Heart right ventricle (tissue), 16 donors: ENCODE data around the gene VPS13D. TPM values are rescaled to one million over a fixed set of nuclear protein-coding genes. Genes with fewer than 3 reads are reported as not detected.

Experiments
- ATAC-seq, 8 donors: fragments of 200-7000 bp; cut with Tn5 transposase; one replicate each; pipeline ENCODE4 v1.9.1; 2020; ENCODE audit warnings: mild to moderate bottlenecking in 8 of 8, moderate library complexity in 8 of 8, moderate number of reproducible peaks in 1 of 8
- DNase-seq, 2 donors: peaks; one replicate each; pipeline ENCODE4 v3.0.0-alpha.2; 2020
- H3K27ac ChIP-seq, 10 donors: fragments of 200-600 bp; sonication (generic) in 2 of 10; one replicate each; pipeline versions ENCODE4 v1.5.0 to v1.8.0; 2020 to 2022; ENCODE audit warnings: mild to moderate bottlenecking in 3 of 10
- H3K27me3 ChIP-seq, 7 donors: fragments of 200-600 bp; one replicate each; pipeline ENCODE4 v1.8.0; 2021 to 2022; ENCODE audit warnings: mild to moderate bottlenecking in 2 of 7
- H3K36me3 ChIP-seq, 9 donors: fragments of 200-600 bp; sonication (generic) in 1 of 9; one replicate each; pipeline versions ENCODE4 v1.5.0 to v1.8.0; 2020 to 2022; ENCODE audit warnings: mild to moderate bottlenecking in 2 of 9
- H3K4me1 ChIP-seq, 9 donors: fragments of 200-600 bp; sonication (generic) in 1 of 9; one replicate each; pipeline versions ENCODE4 v1.5.0 to v1.8.0; 2020 to 2022; ENCODE audit warnings: mild to moderate bottlenecking in 4 of 9
- H3K4me3 ChIP-seq, 10 donors: fragments of 200-600 bp; sonication (generic) in 2 of 10; one replicate each; pipeline versions ENCODE4 v1.5.0 to v1.8.0; 2020 to 2022; ENCODE audit warnings: mild to moderate bottlenecking in 7 of 10, moderate library complexity in 2 of 10
- H3K9me3 ChIP-seq, 11 donors: fragments of 200-600 bp in 10 of 11; sonication (generic) in 2 of 11; one replicate each; pipeline versions ENCODE4 v1.5.0 to v1.8.0; 2013 to 2022; ENCODE audit warnings: mild to moderate bottlenecking in 2 of 11, control low read depth in 1 of 11, moderate library complexity in 1 of 11
- WGBS, 2 donors: extraction: QIAGEN DNeasy Blood & Tissue Kit; methylation state at CpG; one replicate each; pipeline ENCODE4 v1.1.7; 2013; ENCODE audit warnings: inconsistent platforms in 1 of 2; 5-methylcytosine and 5-hydroxymethylcytosine counted together
- intact Hi-C, 10 donors: fragments of 100-400 bp; cut with DNase I; formaldehyde crosslinking; loops; one replicate each; pipeline versions ENCODE4 v1.11.1 to v1.14.2; 2022
- polyA plus RNA-seq, 2 donors: library from polyadenylated mRNA; stranded (reverse); fragments of 200-250 nt; gene quantifications; one replicate each; pipeline ENCODE4 v1.2.3, GENCODE V29; 2013
- total RNA-seq, 10 donors: library from RNA; stranded (reverse); fragmentation: NEBNext Ultra II Directional in 3 of 10; extraction: Animal tissue kit (Norgen Biotek cat#: 25700) in 3 of 10; gene quantifications; one replicate each; pipeline versions ENCODE4 v1.2.1 to v1.2.4, GENCODE V29; 2021 to 2023
- TF ChIP-seq, protein P1 (sequence below), 9 donors: fragments of 200-600 bp; sonication (generic) in 2 of 9; IDR thresholded peaks; one replicate each; pipeline versions ENCODE4 v1.5.0 to v1.8.0; 2021 to 2022; ENCODE audit warnings: antibody characterized with exemption in 9 of 9, mild to moderate bottlenecking in 5 of 9, moderate library complexity in 1 of 9
- donor health status: Arrhythmogenic right ventricular cardiomyopathy.
- donor health status: ischemic (EF 13 %, LVEDD 7.1; RV severe dilation, severe dysfunction).
- donor health status: healthy with polysubstance abuse.
- donor health status: DM: no; HTN: yes; CAD: no.
- donor health status: DM: no; HTN: no; CAD: no.
- donor health status: ischemic (EF 25% LVEDD 6.9; RV normal size, moderate dysfunction).
- donor health status: ischemic (EF 25% LVEDD 5.7; RV mildly dilated, moderate dysfunction).
- donor health status: healthy.
- donor health status: DM: yes; HTN: yes; CAD: no.
- donor health status: Ischemic cardiomyopathy.
- donor health status: ischemic (EF 35%, LVEDD 5.7; RV mildly dilated, moderate dysfunction).
- donor health status: nonischemic (EF 11% LVEDD 7.7; RV severe dilation, severe dysfunction).
- donor health status: DM: yes; HTN: yes; CAD: no.
- donor health status: PGD.
- donor health status: ischemic (EF 29% LVEDD 5.4; RV normal size, mild dysfunction).
- donor health status: nonischemic (EF 23%, LVEDD 6.1; RV moderate dilation, normal function).

Gene VPS13D
- total and polyA plus RNA-seq, 12 donors, result 36.9 to 161 (median 83.3) TPM

DNA sequence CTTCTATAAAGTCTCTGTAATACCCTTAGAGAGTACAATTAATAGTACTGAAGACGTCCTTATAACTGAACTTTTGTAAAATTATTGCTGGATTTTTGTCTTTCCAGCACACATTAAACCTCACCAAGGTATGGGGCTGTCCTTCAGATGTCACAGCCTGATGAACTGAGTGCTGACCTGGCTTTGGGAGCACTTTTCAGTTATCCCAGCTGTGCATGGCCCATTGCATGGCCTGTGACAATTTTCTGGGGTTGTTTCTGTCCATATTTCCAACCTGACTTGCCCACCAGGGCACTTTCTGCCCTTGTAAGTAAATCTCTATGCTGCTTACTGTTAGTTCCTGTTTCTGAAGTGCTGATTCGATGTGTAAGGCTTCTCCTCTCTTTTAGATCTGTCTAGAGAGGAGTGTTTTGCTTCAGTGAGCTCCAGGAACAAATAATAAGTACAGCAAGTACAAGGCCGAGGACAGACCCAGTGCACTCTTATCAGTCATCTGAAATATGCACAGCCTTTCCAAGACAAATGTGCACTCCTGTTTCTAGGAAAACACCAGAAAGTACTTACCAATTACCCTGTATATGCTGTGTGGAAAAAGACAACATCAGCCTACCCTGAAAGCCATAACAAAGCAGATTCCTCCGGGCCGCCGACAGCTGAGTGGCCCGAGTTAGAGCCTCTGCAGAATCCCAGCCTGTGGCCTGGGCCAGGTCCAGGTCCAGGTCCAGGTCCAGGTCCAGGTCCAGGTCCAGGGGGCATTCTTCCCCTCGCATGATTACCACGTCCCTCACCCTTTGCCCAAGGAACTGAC, 266.5 kb downstream of the VPS13D start:
- no peak overlapping the region for H3K4me3 ChIP-seq
- 36 to 52% methylated on average over 9 of the region's 9 CpGs for WGBS, 2 donors
- H3K27me3 ChIP-seq, result no peaks in the 10 kb centered on the region
- H3K4me1 ChIP-seq, result peaks cover 8 to 31% (median 26%) of the 10 kb centered on the region in 9 donors
- H3K27ac ChIP-seq, result peak overlapping the region in 9 of 10 donors; percentile 46 to 83 (median 68)
- ATAC-seq (peak; percentile 44 to 88 (median 76)), DNase-seq (no peak)
- no peaks in the 10 kb centered on the region for H3K9me3 ChIP-seq
- peaks cover 0 to 73% (median 15%) of the 10 kb centered on the region in 9 donors for H3K36me3 ChIP-seq
- TF ChIP-seq, protein P1, sequence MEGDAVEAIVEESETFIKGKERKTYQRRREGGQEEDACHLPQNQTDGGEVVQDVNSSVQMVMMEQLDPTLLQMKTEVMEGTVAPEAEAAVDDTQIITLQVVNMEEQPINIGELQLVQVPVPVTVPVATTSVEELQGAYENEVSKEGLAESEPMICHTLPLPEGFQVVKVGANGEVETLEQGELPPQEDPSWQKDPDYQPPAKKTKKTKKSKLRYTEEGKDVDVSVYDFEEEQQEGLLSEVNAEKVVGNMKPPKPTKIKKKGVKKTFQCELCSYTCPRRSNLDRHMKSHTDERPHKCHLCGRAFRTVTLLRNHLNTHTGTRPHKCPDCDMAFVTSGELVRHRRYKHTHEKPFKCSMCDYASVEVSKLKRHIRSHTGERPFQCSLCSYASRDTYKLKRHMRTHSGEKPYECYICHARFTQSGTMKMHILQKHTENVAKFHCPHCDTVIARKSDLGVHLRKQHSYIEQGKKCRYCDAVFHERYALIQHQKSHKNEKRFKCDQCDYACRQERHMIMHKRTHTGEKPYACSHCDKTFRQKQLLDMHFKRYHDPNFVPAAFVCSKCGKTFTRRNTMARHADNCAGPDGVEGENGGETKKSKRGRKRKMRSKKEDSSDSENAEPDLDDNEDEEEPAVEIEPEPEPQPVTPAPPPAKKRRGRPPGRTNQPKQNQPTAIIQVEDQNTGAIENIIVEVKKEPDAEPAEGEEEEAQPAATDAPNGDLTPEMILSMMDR (IDR thresholded peaks at IDR 0.05), result no peak
- intact Hi-C loops, result loop anchor here in 3 of 10 donors (5.0 to 10.0 kb wide), 3 partner anchors 62 to 162 kb away; partner anchors contain the start of gene DHRS3 (in 1 of the 3)

- WGBS, 2 donors, result 82 to 85% methylated on average over 13 of the region's 13 CpGs
- peaks cover 8 to 41% (median 27%) of the 10 kb centered on the region in 9 donors for H3K4me1 ChIP-seq
- ATAC-seq (no peak), DNase-seq (no peak)
- H3K4me3 ChIP-seq, result no peak overlapping the region
- H3K36me3 ChIP-seq, result peaks cover 0 to 69% (median 15%) of the 10 kb centered on the region in 9 donors
- no peaks in the 10 kb centered on the region for H3K9me3 ChIP-seq
- TF ChIP-seq, protein P1 (IDR thresholded peaks at IDR 0.05), result no peak
- no peaks in the 10 kb centered on the region for H3K27me3 ChIP-seq
- H3K27ac ChIP-seq, result peak overlapping the region in 1 of 10 donors; percentile 22
- intact Hi-C loops, result loop anchor here in 4 of 10 donors (5.0 to 10.0 kb wide), 4 partner anchors 48 to 165 kb away; partner anchors contain the start of gene DHRS3 (in 1 of the 4)
Measured at GRCh38 chr1:12499539-12500240, 269.9 kb downstream of the VPS13D start.

DNA sequence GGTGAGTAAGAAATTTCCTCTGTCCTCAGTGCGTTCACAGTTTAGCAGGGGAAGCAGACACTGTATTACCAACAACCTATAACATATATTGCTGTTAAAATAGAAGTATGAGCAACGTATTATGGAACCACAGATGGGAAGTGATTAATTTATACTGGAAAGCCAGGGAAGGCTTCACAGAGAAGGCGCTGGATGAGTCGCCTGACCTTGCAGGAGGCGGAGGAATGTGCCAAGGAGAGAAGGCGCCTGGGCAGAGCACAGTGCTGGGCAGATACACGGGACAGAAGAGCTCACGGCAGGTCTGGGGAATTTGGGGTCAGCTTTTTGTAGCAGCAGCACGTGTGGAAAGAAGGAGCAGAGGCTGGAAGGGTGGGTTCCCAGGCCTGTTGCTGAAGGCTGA, 271.8 kb downstream of the VPS13D start:
- H3K4me3 ChIP-seq, result no peak overlapping the region
- H3K27ac ChIP-seq, result peak overlapping the region in 1 of 10 donors; percentile 6
- H3K9me3 ChIP-seq, result no peaks in the 10 kb centered on the region
- WGBS, 2 donors, result 60 to 70% methylated on average over 9 of the region's 9 CpGs
- TF ChIP-seq, protein P1 (IDR thresholded peaks at IDR 0.05), result no peak
- peaks cover 0 to 87% (median 17%) of the 10 kb centered on the region in 9 donors for H3K36me3 ChIP-seq
- no peak for DNase-seq
- intact Hi-C loops, result loop anchor here in 1 of 10 donors (5.0 kb wide), 1 partner anchor 46 kb away; no protein-coding TSS in a partner anchor
- peak in 2 of 8 donors; percentile 34 to 50 for ATAC-seq
- no peaks in the 10 kb centered on the region for H3K27me3 ChIP-seq
- H3K4me1 ChIP-seq, result peaks cover 0 to 22% (median 13%) of the 10 kb centered on the region in 9 donors
